NCI-H1092 treated with DMSO at 0.1 percent for 48 hours (cell line): ENCODE results near the gene LAMTOR1.

Source experiments
- DNase-seq: peaks from one replicate; lab custom pipeline; 2025; lab: John Stamatoyannopoulos, UW

Gene LAMTOR1

GRCh38 chr11:72081821-72082453, 21.2 kb downstream of the LAMTOR1 start:
- DNase-seq = no peak

- DNase-seq = no peak
Measured at GRCh38 chr11:72081184-72081644, 21.9 kb downstream of the LAMTOR1 start.

- peak; percentile 100 for DNase-seq
Measured at GRCh38 chr11:72080326-72081183, 22.5 kb downstream of the LAMTOR1 start, which contains the start of the genes LRRC51 and NUMA1. Gene LRRC51 (plus strand): TSS chr11:72080850. CDS start chr11:72089084, 8,234 bp downstream. Gene NUMA1 (minus strand): TSS chr11:72080542. CDS start chr11:72035943, 44,599 bp downstream.

- peak; percentile 49 for DNase-seq
Measured at GRCh38 chr11:72079819-72080325, 23.2 kb downstream of the LAMTOR1 start.

GRCh38 chr11:72078477-72078876, 24.6 kb downstream of the LAMTOR1 start:
- no peak for DNase-seq

- no peak for DNase-seq
Measured at GRCh38 chr11:72075756-72076155, 27.3 kb downstream of the LAMTOR1 start.

GRCh38 chr11:72075109-72075508, 28.0 kb downstream of the LAMTOR1 start:
- no peak for DNase-seq

- DNase-seq = no peak
Measured at GRCh38 chr11:72072348-72072747, 30.7 kb downstream of the LAMTOR1 start.

- no peak for DNase-seq
Measured at GRCh38 chr11:72070491-72070890, 32.6 kb downstream of the LAMTOR1 start.

GRCh38 chr11:72069787-72070251, 33.3 kb downstream of the LAMTOR1 start:
- no peak for DNase-seq

- no peak for DNase-seq
Measured at GRCh38 chr11:72069200-72069599, 33.9 kb downstream of the LAMTOR1 start.

GRCh38 chr11:72067676-72068075, 35.4 kb downstream of the LAMTOR1 start:
- DNase-seq = no peak

GRCh38 chr11:72067266-72067665, 35.8 kb downstream of the LAMTOR1 start:
- no peak for DNase-seq

- DNase-seq = no peak
Measured at GRCh38 chr11:72066855-72067254, 36.2 kb downstream of the LAMTOR1 start.

- DNase-seq = no peak
Measured at GRCh38 chr11:72061739-72062396, 41.2 kb downstream of the LAMTOR1 start.

- DNase-seq = no peak
Measured at GRCh38 chr11:72058416-72059034, 44.6 kb downstream of the LAMTOR1 start.

- peak; percentile 35 for DNase-seq
Measured at GRCh38 chr11:72048766-72049460, 54.2 kb downstream of the LAMTOR1 start.
